Esophagus (tissue), 2 donors: ENCODE results near the gene ALLC. TPM values are rescaled to one million over a fixed set of nuclear protein-coding genes. Genes with fewer than 3 reads are reported as not detected.

Source experiments
- H3K27ac ChIP-seq, 2 donors: one replicate each; pipeline ENCODE4 v1.5.1; 2013; ENCODE audit warnings: low read depth in 2 of 2, mild to moderate bottlenecking in 2 of 2, inconsistent platforms in 1 of 2, low read length in 1 of 2, moderate library complexity in 1 of 2
- H3K27me3 ChIP-seq, 2 donors: one replicate each; pipeline ENCODE4 v1.6.1; 2013; ENCODE audit warnings: low read length in 2 of 2, control low read depth in 1 of 2, mild to moderate bottlenecking in 1 of 2; ENCODE audit not compliant: insufficient read depth in 2 of 2, control insufficient read depth in 1 of 2
- H3K36me3 ChIP-seq, 2 donors: one replicate each; pipeline ENCODE4 v1.6.1; 2013; ENCODE audit warnings: low read length in 1 of 2; ENCODE audit not compliant: control insufficient read depth in 2 of 2, insufficient read depth in 2 of 2
- H3K4me1 ChIP-seq, 2 donors: one replicate each; pipeline ENCODE4 v1.6.1; 2013; ENCODE audit warnings: low read length in 1 of 2; ENCODE audit not compliant: control insufficient read depth in 2 of 2, insufficient read depth in 2 of 2
- H3K4me3 ChIP-seq, 2 donors: one replicate each; pipeline ENCODE4 v1.5.1; 2013; ENCODE audit warnings: low read length in 2 of 2, mild to moderate bottlenecking in 2 of 2, low read depth in 1 of 2, moderate library complexity in 1 of 2
- H3K9me3 ChIP-seq, 2 donors: one replicate each; pipeline ENCODE4 v1.6.1; 2013; ENCODE audit warnings: mild to moderate bottlenecking in 2 of 2, low read depth in 1 of 2, low read length in 1 of 2, moderate library complexity in 1 of 2; ENCODE audit not compliant: control insufficient read depth in 2 of 2, insufficient read depth in 1 of 2
- WGBS, 2 donors: extraction: QIAGEN DNeasy Blood & Tissue Kit; methylation state at CpG; one replicate each; pipeline ENCODE4 v1.1.7; 2013; 5-methylcytosine and 5-hydroxymethylcytosine counted together
- polyA plus RNA-seq, 2 donors: library from polyadenylated mRNA; stranded (reverse); fragments of 200-250 nt; gene quantifications; one replicate each; pipeline ENCODE4 v1.2.3, GENCODE V29; 2013
- donor health status: healthy with polysubstance abuse.
- donor health status: Bipolar disorder and iron deficiency.

Gene ALLC
- polyA plus RNA-seq, 2 donors = 0.04 TPM; not detected in 1

GRCh38 chr2:3638456-3638810, 19.6 kb upstream of the ALLC start:
- 87 to 88% methylated on average over 8 of the region's 8 CpGs for WGBS, 2 donors
- Histone ChIP-seq H3K36me3 (no peaks in the 10 kb centered on the region), H3K4me1 (peaks cover 0 to 2% of the 10 kb centered on the region in 2 donors), H3K27ac (no peak overlapping the region), H3K4me3 (no peak overlapping the region), H3K27me3 (no peaks in the 10 kb centered on the region), H3K9me3 (no peaks in the 10 kb centered on the region)

- H3K9me3 ChIP-seq = no peaks in the 10 kb centered on the region
- H3K4me1 ChIP-seq = peaks cover 0 to 2% of the 10 kb centered on the region in 2 donors
- H3K36me3 ChIP-seq = no peaks in the 10 kb centered on the region
- H3K27ac ChIP-seq = no peak overlapping the region
- 80 to 86% methylated on average over 10 of the region's 10 CpGs for WGBS, 2 donors
- H3K4me3 ChIP-seq = no peak overlapping the region
- no peaks in the 10 kb centered on the region for H3K27me3 ChIP-seq
These were observed 18.9 kb upstream of the ALLC start for GRCh38 chr2:3639015-3639630.

GRCh38 chr2:3639653-3640052, 18.3 kb upstream of the ALLC start:
- Histone ChIP-seq H3K4me3 (no peak overlapping the region), H3K27ac (no peak overlapping the region), H3K36me3 (no peaks in the 10 kb centered on the region), H3K27me3 (no peaks in the 10 kb centered on the region), H3K9me3 (no peaks in the 10 kb centered on the region), H3K4me1 (peaks cover 0 to 2% of the 10 kb centered on the region in 2 donors)
- WGBS, 2 donors = 83 to 85% methylated on average over 8 of the region's 8 CpGs

- 85 to 91% methylated on average over 13 of the region's 13 CpGs for WGBS, 2 donors
These were observed 16.8 kb upstream of the ALLC start for GRCh38 chr2:3641181-3641580.

GRCh38 chr2:3641841-3642421, 16.1 kb upstream of the ALLC start:
- peaks cover 0 to 2% of the 10 kb centered on the region in 2 donors for H3K9me3 ChIP-seq
- no peaks in the 10 kb centered on the region for H3K27me3 ChIP-seq
- 83 to 85% methylated on average over 26 of the region's 26 CpGs for WGBS, 2 donors
- H3K4me1 ChIP-seq = no peaks in the 10 kb centered on the region
- no peak overlapping the region for H3K4me3 ChIP-seq
- H3K27ac ChIP-seq = no peak overlapping the region
- H3K36me3 ChIP-seq = no peaks in the 10 kb centered on the region

More at GRCh38 chr2:3641181-3641580, 16.8 kb upstream of the ALLC start:
- H3K27ac ChIP-seq = no peak overlapping the region
- peaks cover 0 to 2% of the 10 kb centered on the region in 2 donors for H3K9me3 ChIP-seq
- no peak overlapping the region for H3K4me3 ChIP-seq
- no peaks in the 10 kb centered on the region for H3K27me3 ChIP-seq
- no peaks in the 10 kb centered on the region for H3K4me1 ChIP-seq
- H3K36me3 ChIP-seq = no peaks in the 10 kb centered on the region

- Histone ChIP-seq H3K9me3 (peaks cover 0 to 2% of the 10 kb centered on the region in 2 donors), H3K4me3 (no peak overlapping the region), H3K4me1 (no peaks in the 10 kb centered on the region), H3K27ac (no peak overlapping the region), H3K27me3 (no peaks in the 10 kb centered on the region), H3K36me3 (no peaks in the 10 kb centered on the region)
- whole genome bisulfite sequencing, 2 donors = 86 to 87% methylated on average over 18 of the region's 18 CpGs
These were observed 15.3 kb upstream of the ALLC start for GRCh38 chr2:3642521-3643215.

- WGBS, 2 donors = 93% methylated on average over 48 of the region's 48 CpGs
- no peak overlapping the region for H3K27ac ChIP-seq
- H3K4me1 ChIP-seq = no peaks in the 10 kb centered on the region
- no peaks in the 10 kb centered on the region for H3K36me3 ChIP-seq
- no peak overlapping the region for H3K4me3 ChIP-seq
- no peaks in the 10 kb centered on the region for H3K27me3 ChIP-seq
- peaks cover 0 to 2% of the 10 kb centered on the region in 2 donors for H3K9me3 ChIP-seq
These were observed 14.4 kb upstream of the ALLC start for GRCh38 chr2:3643371-3644245.

- Histone ChIP-seq H3K27me3 (no peaks in the 10 kb centered on the region), H3K27ac (no peak overlapping the region), H3K4me3 (no peak overlapping the region), H3K4me1 (no peaks in the 10 kb centered on the region), H3K9me3 (peaks cover 0 to 2% of the 10 kb centered on the region in 2 donors), H3K36me3 (no peaks in the 10 kb centered on the region)
These were observed 13.8 kb upstream of the ALLC start for GRCh38 chr2:3644246-3644525.

- no peaks in the 10 kb centered on the region for H3K36me3 ChIP-seq
- peaks cover 0 to 2% of the 10 kb centered on the region in 2 donors for H3K9me3 ChIP-seq
- H3K27me3 ChIP-seq = no peaks in the 10 kb centered on the region
- WGBS, 2 donors = 82 to 85% methylated on average over 15 of the region's 15 CpGs
- no peak overlapping the region for H3K27ac ChIP-seq
- H3K4me1 ChIP-seq = no peaks in the 10 kb centered on the region
- no peak overlapping the region for H3K4me3 ChIP-seq
These were observed 13.0 kb upstream of the ALLC start for GRCh38 chr2:3644891-3645605.
